HG03175 (cell line): Measurements from ENCODE around the gene BRK1.
"Not testable (repeated sequence)": the region's sequence is repeated elsewhere in the genome, so short reads cannot be mapped to it uniquely, and the experiment has no call there.

Experiments used
- ATAC-seq: cut with Tn5 transposase; IDR thresholded peaks from one replicate; pipeline ENCODE4 v1.9.1; 2021; ENCODE audit warnings: mild to moderate bottlenecking, moderate library complexity; ENCODE audit not compliant: unreplicated experiment

Gene BRK1

DNA sequence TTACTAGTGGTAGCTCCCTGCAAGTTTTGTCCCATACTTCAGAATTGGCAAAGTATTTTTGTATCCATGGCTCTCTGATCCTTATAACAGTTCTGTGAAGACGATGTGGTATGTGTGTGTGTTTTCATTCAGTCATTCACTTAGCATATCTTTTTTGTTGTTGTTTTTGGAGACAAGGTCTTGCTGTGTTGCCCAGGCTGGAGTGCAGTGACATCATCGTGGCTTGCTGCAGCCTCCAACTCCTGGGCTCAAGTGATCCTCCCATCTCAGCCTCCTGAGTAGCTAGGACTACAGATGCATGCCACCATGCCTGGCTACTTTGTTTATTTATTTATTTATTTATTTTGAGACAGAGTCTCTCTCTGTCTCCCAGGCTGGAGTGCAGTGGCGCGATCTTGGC lies 60.7 kb downstream of the BRK1 start:
- not testable (repeated sequence) for ATAC-seq
